GM23248 (cell line): ENCODE data around the gene TNFRSF12A. TPM values are rescaled to one million over a fixed set of nuclear protein-coding genes. Genes with fewer than 3 reads are reported as not detected.

Experiments
- DNase-seq: peaks from one replicate; pipeline ENCODE4 v3.0.0-alpha.2; 2015
- H2AFZ ChIP-seq: fragments of 200-600 bp; sonication (generic); 2 replicates; pipeline ENCODE4 v1.6.1; 2016; ENCODE audit warnings: antibody characterized with exemption
- H3F3A ChIP-seq: fragments of 200-600 bp; sonication (generic); 2 replicates; pipeline ENCODE4 v1.6.1; 2016; ENCODE audit warnings: mild to moderate bottlenecking, antibody characterized with exemption, mixed run types; ENCODE audit not compliant: insufficient read depth
- H3K27ac ChIP-seq: fragments of 200-600 bp; sonication (generic); 2 replicates; pipeline ENCODE4 v1.5.1; 2016; ENCODE audit warnings: mild to moderate bottlenecking
- H3K27me3 ChIP-seq: fragments of 200-600 bp; sonication (generic); replicated peaks from 2 replicates; pipeline ENCODE4 v1.6.1; 2016; ENCODE audit warnings: mild to moderate bottlenecking; ENCODE audit not compliant: insufficient read depth
- H3K36me3 ChIP-seq: fragments of 200-600 bp; sonication (generic); 2 replicates; pipeline ENCODE4 v1.6.1; 2016; ENCODE audit warnings: low read depth, mild to moderate bottlenecking
- H3K4me1 ChIP-seq: fragments of 200-600 bp; sonication (generic); 2 replicates; pipeline ENCODE4 v1.6.1; 2016; ENCODE audit warnings: mild to moderate bottlenecking; ENCODE audit not compliant: insufficient read depth
- H3K4me2 ChIP-seq: fragments of 200-600 bp; sonication (generic); one replicate; pipeline ENCODE4 v1.6.1; 2016; ENCODE audit warnings: mild to moderate bottlenecking; ENCODE audit not compliant: unreplicated experiment
- H3K4me3 ChIP-seq: fragments of 200-600 bp; sonication (generic); 2 replicates; pipeline ENCODE4 v1.5.1; 2016; ENCODE audit warnings: mild to moderate bottlenecking
- H3K79me2 ChIP-seq: fragments of 200-600 bp; sonication (generic); 2 replicates; pipeline ENCODE4 v1.6.1; 2016; ENCODE audit warnings: mild to moderate bottlenecking; ENCODE audit not compliant: insufficient read depth
- H3K9ac ChIP-seq: fragments of 200-600 bp; sonication (generic); 2 replicates; pipeline ENCODE4 v1.6.1; 2016; ENCODE audit warnings: mild to moderate bottlenecking
- H3K9me2 ChIP-seq: fragments of 200-600 bp; sonication (generic); 2 replicates; pipeline ENCODE4 v1.6.1; 2016; ENCODE audit warnings: mixed run types, mild to moderate bottlenecking, moderate library complexity; ENCODE audit not compliant: insufficient read depth
- H3K9me3 ChIP-seq: fragments of 200-600 bp; sonication (generic); one replicate; pipeline ENCODE4 v1.6.1; 2017; ENCODE audit warnings: low read depth
- H4K20me1 ChIP-seq: fragments of 200-600 bp; sonication (generic); 2 replicates; pipeline ENCODE4 v1.6.0; 2016; ENCODE audit not compliant: insufficient read depth
- EZH2 ChIP-seq: fragments of 200-600 bp; sonication (generic); IDR thresholded peaks from 2 replicates; pipeline ENCODE4 v1.6.1; 2018; ENCODE audit warnings: antibody characterized with exemption, mild to moderate bottlenecking; ENCODE audit not compliant: insufficient read depth, poor library complexity, severe bottlenecking
- EZH2phosphoT487 ChIP-seq: fragments of 200-600 bp; sonication (generic); IDR thresholded peaks from 2 replicates; pipeline ENCODE4 v1.6.1; 2018; ENCODE audit warnings: antibody characterized with exemption, moderate library complexity, mild to moderate bottlenecking, low read depth; ENCODE audit not compliant: insufficient read depth
- WGBS, 2 experiments: methylation state at CpG; one replicate each; pipeline ENCODE4 v1.1.6; 2015 to 2017; ENCODE audit warnings: low lambda C conversion rate in 2 of 2, low coverage in 1 of 2; ENCODE audit errors: missing lambda C conversion rate in 2 of 2; 5-methylcytosine and 5-hydroxymethylcytosine counted together
- in situ Hi-C: fragments of 300-500 bp; cut with MboI; formaldehyde crosslinking; loops from 2 replicates; pipeline ENCODE4 v1.15.0; 2020
- polyA plus RNA-seq: library from polyadenylated mRNA; unstranded; fragments of >200 nt; fragmentation: Nextera tagmentation; extraction: Ambion mirVana; gene quantifications from 2 replicates; pipeline ENCODE4 v1.2.1, GENCODE V29; 2016
- total RNA-seq: library from RNA; depleted of rRNA; stranded (reverse); fragments of >200 nt; shearing (Covaris generic); gene quantifications from 2 replicates; pipeline ENCODE4 v1.2.3, GENCODE V29; 2014

The TNFRSF12A gene
- total and polyA plus RNA-seq, 2 experiments from 2014 or later: 735 to 864 TPM

DNA sequence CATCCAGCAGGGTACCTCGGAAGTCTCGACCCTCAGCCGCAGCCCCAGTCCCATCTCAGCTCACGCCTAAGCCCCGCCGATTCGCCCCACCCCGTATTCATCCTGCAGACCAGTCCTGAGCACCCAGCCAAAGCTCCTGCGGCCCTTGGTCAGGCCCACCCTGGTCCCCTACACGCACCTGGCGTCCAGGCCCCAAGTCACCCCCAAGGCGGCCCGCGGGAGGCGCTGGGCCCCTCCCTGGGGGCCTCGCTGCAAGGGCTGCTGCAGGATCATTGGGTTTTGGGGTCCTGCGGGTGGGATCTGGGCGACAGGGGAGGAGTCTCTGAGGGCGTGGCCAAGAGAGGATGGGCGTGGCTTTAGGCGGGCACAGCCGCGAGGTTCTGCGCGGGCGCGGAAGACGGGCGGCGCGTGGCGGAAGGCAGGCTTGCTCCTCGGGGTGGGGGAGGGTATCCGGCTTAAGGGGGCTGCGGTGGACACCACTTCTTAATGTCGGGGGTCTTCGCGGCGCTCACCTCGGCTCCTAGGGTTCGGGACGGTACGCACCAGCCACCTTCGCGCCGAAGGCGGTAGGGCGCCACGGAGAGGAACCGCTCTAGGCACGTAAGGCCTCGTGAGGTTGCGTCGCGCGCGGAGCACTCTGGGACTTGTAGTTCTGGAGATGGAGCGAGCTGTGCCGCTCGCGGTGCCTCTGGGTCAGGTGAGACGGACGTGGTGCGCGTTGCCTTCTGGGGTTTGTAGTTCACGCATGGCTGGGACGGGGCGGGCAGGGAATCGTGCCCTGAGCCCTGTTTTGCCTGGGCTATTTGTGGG is 3.7 kb downstream of the TNFRSF12A start, which contains the start of the genes HCFC1R1 and THOC6:
HCFC1R1 (minus strand) TSS at position 274 of the 810 bp plus-strand sequence; CDS start at position 273, 1 bp downstream.
THOC6 (plus strand) TSS at position 367 of the 810 bp plus-strand sequence; CDS start at position 659, 292 bp downstream.
- peak within 1 kb of the TSS; percentile 99 for H3K4me2 ChIP-seq
- H3K9me3 ChIP-seq: no peaks in the 10 kb centered on the region
- no peaks in the 10 kb centered on the region for H3K9me2 ChIP-seq
- H2AFZ ChIP-seq: no peak within 1 kb of the TSS
- peaks cover 2% of the 10 kb centered on the region; the same call in 1 of the 2 replicates for H3K36me3 ChIP-seq
- 1% methylated on average over 64 to 69 of the region's 69 CpGs for WGBS, 2 experiments
- in situ Hi-C loops: no loop called here
- H3K79me2 ChIP-seq: no peaks in the 10 kb centered on the region
- H3K4me1 ChIP-seq: peaks cover 9% of the 10 kb centered on the region
- H4K20me1 ChIP-seq: no peaks in the 10 kb centered on the region
- peak within 1 kb of the TSS; percentile 86 for H3K4me3 ChIP-seq
- H3K27me3 ChIP-seq: no peaks in the 10 kb centered on the region
- peaks cover 16% of the 10 kb centered on the region for H3F3A ChIP-seq
- peak within 1 kb of the TSS; percentile 98 for H3K9ac ChIP-seq
- peak within 1 kb of the TSS; percentile 100 for H3K27ac ChIP-seq
- no peak for TF ChIP-seq EZH2phosphoT487
- TF ChIP-seq EZH2: no peak
- DNase-seq: peak; percentile 99

DNA sequence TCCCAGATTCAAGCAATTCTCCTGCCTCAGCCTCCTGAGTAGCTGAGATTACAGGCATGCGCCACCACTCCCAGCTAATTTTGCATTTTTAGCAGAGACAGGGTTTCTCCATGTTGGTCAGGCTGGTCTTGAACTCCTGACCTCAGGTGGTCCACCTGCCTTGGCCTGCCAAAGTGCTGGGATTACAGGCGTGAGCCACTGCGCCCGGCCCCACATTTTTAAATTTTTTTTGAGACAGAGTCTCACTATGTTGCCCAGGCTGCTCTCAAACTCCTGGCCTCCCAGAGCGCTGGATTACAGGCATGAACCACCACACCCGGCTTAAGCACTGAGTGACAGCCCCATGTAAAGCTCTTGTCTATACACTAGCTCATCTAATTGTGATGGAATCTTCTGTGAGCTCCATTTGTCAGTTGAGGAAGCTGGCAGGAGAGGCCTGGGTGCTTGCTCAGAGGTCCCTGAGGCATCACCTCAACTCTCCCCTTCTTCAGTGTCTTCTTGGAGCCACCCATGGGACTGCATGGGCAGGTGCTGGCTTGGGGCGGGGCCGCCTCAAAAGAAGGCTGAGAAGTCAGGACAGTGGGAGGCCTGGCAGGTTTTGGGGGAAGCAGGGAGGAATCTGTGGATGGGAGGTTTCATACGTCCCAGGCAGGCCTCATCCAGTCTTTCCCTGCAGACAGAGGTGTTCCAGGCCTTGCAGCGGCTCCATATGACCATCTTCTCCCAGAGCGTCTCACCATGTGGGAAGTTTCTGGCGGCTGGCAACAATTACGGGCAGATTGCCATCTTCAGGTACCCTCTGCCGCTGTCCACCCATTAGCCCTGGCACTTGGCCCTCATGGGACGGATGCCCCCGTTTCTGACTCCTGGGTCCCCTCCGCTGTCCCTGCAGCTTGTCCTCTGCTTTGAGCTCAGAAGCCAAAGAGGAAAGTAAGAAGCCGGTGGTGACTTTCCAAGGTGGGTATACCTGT is 5.1 kb downstream of the TNFRSF12A start:
- WGBS, 2 experiments: 91 to 92% methylated on average over 17 to 18 of the region's 18 CpGs
- in situ Hi-C loops: no loop called here
- peaks cover 2% of the 10 kb centered on the region; the same call in 1 of the 2 replicates for H3K36me3 ChIP-seq
- DNase-seq: no peak
- no peak overlapping the region for H3K27ac ChIP-seq
- TF ChIP-seq EZH2phosphoT487: no peak
- no peak for TF ChIP-seq EZH2
- H4K20me1 ChIP-seq: no peaks in the 10 kb centered on the region
- H3F3A ChIP-seq: peaks cover 20% of the 10 kb centered on the region
- H3K9me2 ChIP-seq: no peaks in the 10 kb centered on the region
- no peak overlapping the region for H3K9ac ChIP-seq
- H3K79me2 ChIP-seq: no peaks in the 10 kb centered on the region
- no peak overlapping the region for H3K4me2 ChIP-seq
- H3K9me3 ChIP-seq: no peaks in the 10 kb centered on the region
- H3K4me1 ChIP-seq: peaks cover 9% of the 10 kb centered on the region
- no peak overlapping the region for H2AFZ ChIP-seq
- H3K4me3 ChIP-seq: no peak overlapping the region
- H3K27me3 ChIP-seq: no peaks in the 10 kb centered on the region

DNA sequence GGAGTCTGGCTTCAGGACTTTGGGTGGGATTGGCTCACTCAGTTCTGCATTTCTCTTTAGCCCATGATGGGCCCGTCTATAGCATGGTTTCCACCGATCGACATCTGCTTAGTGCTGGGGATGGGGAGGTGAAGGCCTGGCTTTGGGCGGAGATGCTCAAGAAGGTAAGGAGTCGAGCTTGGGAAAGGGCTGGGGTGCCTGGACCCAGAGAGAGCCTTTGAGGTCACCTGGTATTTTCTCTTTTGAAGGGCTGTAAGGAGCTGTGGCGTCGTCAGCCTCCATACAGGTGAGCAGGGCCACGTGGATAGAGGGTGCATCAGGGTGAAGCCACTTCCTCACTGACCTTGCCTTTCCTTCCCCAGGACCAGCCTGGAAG is 5.8 kb downstream of the TNFRSF12A start:
- 97% methylated on average over 8 of the region's 8 CpGs for WGBS, 2 experiments
- no peak for DNase-seq
- Histone ChIP-seq H3K4me2 (no peak overlapping the region), H3K4me1 (peaks cover 9% of the 10 kb centered on the region), H3K9ac (no peak overlapping the region), H3K27me3 (no peaks in the 10 kb centered on the region), H3K79me2 (no peaks in the 10 kb centered on the region), H3K27ac (no peak overlapping the region), H3K9me3 (no peaks in the 10 kb centered on the region), H3F3A (peaks cover 16% of the 10 kb centered on the region; the same call in 1 of the 2 replicates), H3K9me2 (no peaks in the 10 kb centered on the region), H4K20me1 (no peaks in the 10 kb centered on the region), H3K4me3 (no peak overlapping the region), H2AFZ (no peak overlapping the region), H3K36me3 (peaks cover 2% of the 10 kb centered on the region; the same call in 1 of the 2 replicates)
- TF ChIP-seq EZH2 (no peak), EZH2phosphoT487 (no peak)
- in situ Hi-C loops: no loop called here
